ENCODE results near the gene RBM19.
"Not testable (repeated sequence)": the region's sequence is repeated elsewhere in the genome, so short reads cannot be mapped to it uniquely, and the experiment has no call there.

Gene RBM19

GRCh38 chr12:113926788-113927187 is 39.3 kb downstream of the RBM19 start:
- no peak for DNase-seq

GRCh38 chr12:113924341-113924740 is 41.8 kb downstream of the RBM19 start:
- no peak for DNase-seq

- DNase-seq = no peak
These were observed 42.9 kb downstream of the RBM19 start for GRCh38 chr12:113923251-113923650.

GRCh38 chr12:113921430-113921829 is 44.7 kb downstream of the RBM19 start:
- DNase-seq = peak in 1 of 3 experiments; percentile 3

GRCh38 chr12:113919791-113920190 is 46.3 kb downstream of the RBM19 start:
- no peak for DNase-seq

GRCh38 chr12:113918306-113918705 is 47.8 kb downstream of the RBM19 start:
- DNase-seq = no peak

- DNase-seq = no peak
These were observed 48.7 kb downstream of the RBM19 start for GRCh38 chr12:113917393-113917792.

GRCh38 chr12:113914806-113915205 is 51.3 kb downstream of the RBM19 start:
- no peak for DNase-seq

- DNase-seq = peak in 1 of 3 experiments; percentile 34
These were observed 51.9 kb downstream of the RBM19 start for GRCh38 chr12:113914176-113914575.

- DNase-seq = peak; percentile 76 to 91 (median 91)
These were observed 53.3 kb downstream of the RBM19 start for GRCh38 chr12:113912760-113913329.

GRCh38 chr12:113911971-113912759 is 54.0 kb downstream of the RBM19 start:
- DNase-seq = no peak

- peak; percentile 13 to 52 (median 24) for DNase-seq
These were observed 55.3 kb downstream of the RBM19 start for GRCh38 chr12:113910751-113911272.

GRCh38 chr12:113909776-113910420 is 56.2 kb downstream of the RBM19 start:
- DNase-seq = no peak

GRCh38 chr12:113908584-113909100 is 57.5 kb downstream of the RBM19 start:
- DNase-seq = no peak

GRCh38 chr12:113907446-113908180 is 58.5 kb downstream of the RBM19 start:
- no peak for DNase-seq

- no peak for DNase-seq
These were observed 59.5 kb downstream of the RBM19 start for GRCh38 chr12:113906411-113907200.

- DNase-seq = no peak
These were observed 60.3 kb downstream of the RBM19 start for GRCh38 chr12:113905829-113906228.

- no peak for DNase-seq
These were observed 62.7 kb downstream of the RBM19 start for GRCh38 chr12:113903381-113903863.

- not testable (repeated sequence) for DNase-seq
These were observed 64.8 kb downstream of the RBM19 start for GRCh38 chr12:113901319-113901718.

GRCh38 chr12:113900716-113901115 is 65.4 kb downstream of the RBM19 start:
- no peak for DNase-seq

- peak; percentile 86 to 97 (median 91) for DNase-seq
These were observed 66.3 kb downstream of the RBM19 start for GRCh38 chr12:113899561-113900471.

Data from NCI-H1417 (cell line).